SK-N-SH (cell line): ENCODE data around the gene PLXND1. TPM values are rescaled to one million over a fixed set of nuclear protein-coding genes. Genes with fewer than 3 reads are reported as not detected.

Experiments used
- CTCF ChIA-PET: fragments of 300-600, 350-600 bp; formaldehyde crosslinking; extraction: SDS; loops from one replicate; lab custom pipeline; 2021; lab: Yijun Ruan, JAX
- POLR2A ChIA-PET: fragments of 350-600 bp; sonication (Branson Sonifier 250); formaldehyde crosslinking; extraction: SDS; loops from one replicate; lab custom pipeline; 2020; ENCODE audit warnings: antibody characterized with exemption, inconsistent platforms; lab: Yijun Ruan, JAX
- DNase-seq: peaks from one replicate; pipeline ENCODE4 v3.0.0; 2012
- H2AFZ ChIP-seq: fragments of 200-600 bp; sonication (generic); 2 replicates; pipeline ENCODE4 v1.8.1; 2016; ENCODE audit warnings: antibody characterized with exemption, mild to moderate bottlenecking, low read depth
- H3F3A ChIP-seq: fragments of 200-600 bp; sonication (generic); replicated peaks from 2 replicates; pipeline ENCODE3; 2016; ENCODE audit warnings: antibody characterized with exemption, mild to moderate bottlenecking; ENCODE audit not compliant: insufficient read depth
- H3K27ac ChIP-seq, 2 experiments: fragments of 200-500 bp in 1 of 2; fragments of 200-600 bp in 1 of 2; sonication (Bioruptor generic) in 1 of 2; sonication (generic), shearing (Covaris generic) in 1 of 2; 2 replicates each; pipeline versions ENCODE4 v1.5.1 to v1.6.1; 2014 to 2016; ENCODE audit warnings: low read depth in 2 of 2, inconsistent platforms in 1 of 2, low read length in 1 of 2, mild to moderate bottlenecking in 1 of 2, mixed read lengths in 1 of 2
- H3K27me3 ChIP-seq: fragments of 200-600 bp; sonication (generic), shearing (Covaris generic); 2 replicates; pipeline ENCODE4 v1.6.1; 2016; ENCODE audit warnings: mixed run types; ENCODE audit not compliant: insufficient read depth
- H3K36me3 ChIP-seq, 2 experiments: fragments of 200-500 bp in 1 of 2; fragments of 200-600 bp in 1 of 2; sonication (Bioruptor generic) in 1 of 2; sonication (generic) in 1 of 2; replicated peaks in 1 of 2; 2 replicates each; pipeline versions ENCODE3 to v1.5.1; 2014 to 2016; ENCODE audit warnings: low read length in 1 of 2, mild to moderate bottlenecking in 1 of 2; ENCODE audit not compliant: insufficient read depth in 2 of 2, control insufficient read depth in 1 of 2
- H3K4me1 ChIP-seq, 2 experiments: fragments of 200-500 bp in 1 of 2; fragments of 200-600 bp in 1 of 2; sonication (Bioruptor generic) in 1 of 2; sonication (generic), shearing (Covaris generic) in 1 of 2; 2 replicates each; pipeline versions ENCODE4 v1.5.1 to v1.6.1; 2014 to 2016; ENCODE audit warnings: low read depth in 1 of 2, low read length in 1 of 2, mixed run types in 1 of 2; ENCODE audit not compliant: insufficient read depth in 2 of 2, control insufficient read depth in 1 of 2
- H3K4me2 ChIP-seq: fragments of 200-600 bp; sonication (generic), shearing (Covaris generic); 2 replicates; pipeline ENCODE4 v1.6.1; 2017; ENCODE audit warnings: mixed run types
- H3K4me3 ChIP-seq, 2 experiments: fragments of 200-500 bp in 1 of 2; fragments of 200-600 bp in 1 of 2; sonication (Bioruptor generic) in 1 of 2; sonication (generic), shearing (Covaris generic) in 1 of 2; 2 replicates each; pipeline versions ENCODE4 v1.5.1 to v1.8.1; 2014 to 2016; ENCODE audit warnings: low read depth in 2 of 2, inconsistent platforms in 1 of 2, low read length in 1 of 2, mild to moderate bottlenecking in 1 of 2, mixed read lengths in 1 of 2, moderate library complexity in 1 of 2
- H3K79me2 ChIP-seq: fragments of 200-600 bp; sonication (generic); 2 replicates; pipeline ENCODE4 v1.8.1; 2017; ENCODE audit warnings: mild to moderate bottlenecking; ENCODE audit not compliant: insufficient read depth
- H3K9ac ChIP-seq: fragments of 200-600 bp; sonication (generic); 2 replicates; pipeline ENCODE4 v1.6.1; 2017; ENCODE audit warnings: mixed run types
- H3K9me2 ChIP-seq: fragments of 200-600 bp; sonication (generic); 2 replicates; pipeline ENCODE4 v1.6.1; 2017; ENCODE audit warnings: mixed run types
- H3K9me3 ChIP-seq: fragments of 200-600 bp; sonication (generic); 2 replicates; pipeline ENCODE4 v1.6.1; 2017; ENCODE audit warnings: mixed run types, mild to moderate bottlenecking, moderate library complexity
- H4K20me1 ChIP-seq: fragments of 200-600 bp; sonication (generic); 2 replicates; pipeline ENCODE4 v1.6.1; 2017; ENCODE audit warnings: mild to moderate bottlenecking, mixed run types; ENCODE audit not compliant: insufficient read depth
- ELF1 ChIP-seq: IDR thresholded peaks from 2 replicates; pipeline ENCODE4 v1.4.0; 2012
- FOXJ3 ChIP-seq: sonication (generic); formaldehyde crosslinking; IDR thresholded peaks from 2 replicates; pipeline ENCODE4 v1.5.1; 2020; ENCODE audit warnings: mild to moderate bottlenecking, missing genetic modification reagents
- FOXM1 ChIP-seq: IDR thresholded peaks from 2 replicates; pipeline ENCODE4 v1.4.0; 2012; ENCODE audit warnings: low read depth, mild to moderate bottlenecking
- GABPA ChIP-seq: IDR thresholded peaks from 2 replicates; pipeline ENCODE4 v1.4.0; 2012; ENCODE audit warnings: low read depth, mild to moderate bottlenecking
- MEF2A ChIP-seq: IDR thresholded peaks from 2 replicates; pipeline ENCODE4 v1.4.0; 2012; ENCODE audit warnings: low read depth, borderline replicate concordance
- RAD21 ChIP-seq: IDR thresholded peaks from 2 replicates; pipeline ENCODE4 v1.6.1; 2012; ENCODE audit warnings: mild to moderate bottlenecking, low read length
- RFX5 ChIP-seq: IDR thresholded peaks from 2 replicates; pipeline ENCODE4 v1.6.1; 2012; ENCODE audit warnings: mild to moderate bottlenecking, improper control_type of control experiment, low read length
- TEAD4 ChIP-seq: IDR thresholded peaks from 2 replicates; pipeline ENCODE4 v1.4.0; 2012; ENCODE audit warnings: mild to moderate bottlenecking, borderline replicate concordance; ENCODE audit not compliant: insufficient read depth
- YY1 ChIP-seq: IDR thresholded peaks from 2 replicates; pipeline ENCODE4 v1.4.0; 2012; ENCODE audit warnings: low read depth, mild to moderate bottlenecking
- WGBS: methylation state at CpG from one replicate; pipeline ENCODE4 v1.1.6; 2017; ENCODE audit warnings: low lambda C conversion rate; 5-methylcytosine and 5-hydroxymethylcytosine counted together
- polyA plus RNA-seq, 3 experiments: library from polyadenylated mRNA; depleted of rRNA; stranded (reverse); fragments of >200 nt; gene quantifications; 2 replicates each; pipeline ENCODE4 v1.2.3, GENCODE V29; 2012
- TF ChIP-seq, protein P1 (sequence below): fragments of 150-350 bp; IDR thresholded peaks from 2 replicates; pipeline ENCODE4 v1.6.1; 2016; ENCODE audit warnings: mild to moderate bottlenecking, low read depth, low read length
- TF ChIP-seq, protein P2 (sequence below): IDR thresholded peaks from 2 replicates; pipeline ENCODE4 v1.4.0; 2012; ENCODE audit warnings: low read depth, borderline replicate concordance
- TF ChIP-seq, protein P3 (sequence below): IDR thresholded peaks from 2 replicates; pipeline ENCODE4 v1.4.0; 2012; ENCODE audit warnings: low read depth
- TF ChIP-seq, protein P4 (sequence below): fragments of 200-600 bp; sonication (generic); IDR thresholded peaks from 2 replicates; pipeline ENCODE4 v1.6.1; 2017; ENCODE audit warnings: antibody characterized with exemption, mild to moderate bottlenecking, moderate library complexity

Gene PLXND1
- polyA plus RNA-seq, 1 of the 3 experiments (the other 2 are of a cell fraction) = 53.5 TPM

DNA sequence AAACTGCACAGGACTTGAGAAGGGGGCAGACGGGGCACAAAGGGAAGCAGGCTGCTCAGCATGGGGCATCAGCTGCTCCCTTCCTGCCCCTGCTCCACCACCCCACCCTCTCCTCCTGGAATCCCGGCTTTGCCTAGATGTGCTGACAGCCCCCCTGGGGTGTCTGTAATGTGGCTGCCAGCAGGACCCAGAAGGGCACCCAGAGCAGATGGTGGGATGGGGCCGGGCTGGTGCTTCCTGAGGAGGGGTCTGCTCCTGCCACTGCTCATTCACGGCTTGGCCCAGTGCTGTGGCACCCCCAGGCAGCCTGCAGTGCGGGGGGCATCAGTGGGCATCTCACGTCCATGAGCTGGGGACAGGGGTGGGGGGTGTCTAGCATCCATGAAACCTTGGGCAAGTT lies 53.3 kb downstream of the PLXND1 start:
- Histone ChIP-seq H3K4me1 (peaks cover 2 to 35% of the 10 kb centered on the region in 2 experiments), H3K4me3 (no peak overlapping the region), H3K4me2 (no peak overlapping the region), H3K9me3 (no peaks in the 10 kb centered on the region), H3F3A (peaks cover 5% of the 10 kb centered on the region), H3K9me2 (no peaks in the 10 kb centered on the region), H3K36me3 (no peaks in the 10 kb centered on the region), H3K27ac (no peak overlapping the region), H3K27me3 (no peaks in the 10 kb centered on the region), H2AFZ (no peak overlapping the region), H4K20me1 (no peaks in the 10 kb centered on the region), H3K9ac (no peak overlapping the region), H3K79me2 (no peaks in the 10 kb centered on the region)
- TF ChIP-seq, protein P1, sequence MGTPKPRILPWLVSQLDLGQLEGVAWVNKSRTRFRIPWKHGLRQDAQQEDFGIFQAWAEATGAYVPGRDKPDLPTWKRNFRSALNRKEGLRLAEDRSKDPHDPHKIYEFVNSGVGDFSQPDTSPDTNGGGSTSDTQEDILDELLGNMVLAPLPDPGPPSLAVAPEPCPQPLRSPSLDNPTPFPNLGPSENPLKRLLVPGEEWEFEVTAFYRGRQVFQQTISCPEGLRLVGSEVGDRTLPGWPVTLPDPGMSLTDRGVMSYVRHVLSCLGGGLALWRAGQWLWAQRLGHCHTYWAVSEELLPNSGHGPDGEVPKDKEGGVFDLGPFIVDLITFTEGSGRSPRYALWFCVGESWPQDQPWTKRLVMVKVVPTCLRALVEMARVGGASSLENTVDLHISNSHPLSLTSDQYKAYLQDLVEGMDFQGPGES = no peak
- TF ChIP-seq GABPA (no peak), TEAD4 (no peak), YY1 (no peak), FOXJ3 (CRISPR knock-in tag) (no peak), RFX5 (no peak), RAD21 (no peak), MEF2A (no peak)
- TF ChIP-seq, protein P2, sequence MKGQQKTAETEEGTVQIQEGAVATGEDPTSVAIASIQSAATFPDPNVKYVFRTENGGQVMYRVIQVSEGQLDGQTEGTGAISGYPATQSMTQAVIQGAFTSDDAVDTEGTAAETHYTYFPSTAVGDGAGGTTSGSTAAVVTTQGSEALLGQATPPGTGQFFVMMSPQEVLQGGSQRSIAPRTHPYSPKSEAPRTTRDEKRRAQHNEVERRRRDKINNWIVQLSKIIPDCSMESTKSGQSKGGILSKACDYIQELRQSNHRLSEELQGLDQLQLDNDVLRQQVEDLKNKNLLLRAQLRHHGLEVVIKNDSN = no peak
- TF ChIP-seq, protein P3, sequence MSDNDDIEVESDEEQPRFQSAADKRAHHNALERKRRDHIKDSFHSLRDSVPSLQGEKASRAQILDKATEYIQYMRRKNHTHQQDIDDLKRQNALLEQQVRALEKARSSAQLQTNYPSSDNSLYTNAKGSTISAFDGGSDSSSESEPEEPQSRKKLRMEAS = no peak
- CTCF ChIA-PET = interaction anchor here (1.6 to 2.5 kb wide), 2 partner anchors 12 to 63 kb away, joined by 3 to 7 read pairs; no protein-coding TSS in a partner anchor
- WGBS = 90% methylated on average over 1 of the region's 6 CpGs
- POLR2A ChIA-PET = no interaction called here
- no peak for DNase-seq

DNA sequence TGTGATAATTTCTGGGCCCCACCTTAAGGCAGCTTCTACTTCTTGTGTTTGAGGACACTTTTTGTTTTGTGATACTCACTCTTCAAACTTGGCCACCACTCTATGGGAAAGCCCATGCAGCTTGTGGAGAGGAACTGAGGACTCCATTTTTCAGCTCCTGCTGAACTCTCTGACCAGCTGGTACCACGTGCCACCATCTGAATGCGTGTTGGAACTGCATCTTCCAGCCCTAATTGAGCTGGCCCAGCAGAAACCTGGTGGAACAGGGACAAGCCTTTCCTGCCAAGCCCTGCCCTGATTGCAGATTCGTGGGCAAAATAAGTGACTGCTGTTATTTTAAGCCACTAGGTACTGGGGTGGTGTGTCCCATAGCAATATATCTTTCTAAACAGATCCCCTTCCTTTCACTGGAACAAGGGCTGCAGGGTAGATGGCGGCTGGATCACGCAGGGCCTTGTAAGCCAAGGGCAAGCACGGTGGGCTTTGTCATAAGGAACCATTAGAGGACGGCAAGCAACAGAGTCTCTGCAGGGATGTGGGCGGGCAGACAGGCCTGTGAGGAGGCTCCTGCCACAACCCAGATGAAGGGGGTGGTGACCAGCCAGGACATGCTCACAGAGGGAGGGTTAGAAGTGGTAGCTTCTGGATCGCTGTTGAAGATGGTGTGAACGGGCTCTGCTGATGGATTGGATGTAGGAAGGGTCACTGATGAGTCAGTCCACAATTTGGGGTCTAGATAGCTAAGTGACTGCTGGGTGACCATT lies 54.0 kb downstream of the PLXND1 start:
- Histone ChIP-seq H3K27ac (no peak overlapping the region), H3K79me2 (no peaks in the 10 kb centered on the region), H3K36me3 (no peaks in the 10 kb centered on the region), H3K4me2 (no peak overlapping the region), H3K4me3 (no peak overlapping the region), H2AFZ (no peak overlapping the region), H3K9me2 (no peaks in the 10 kb centered on the region), H3K9me3 (no peaks in the 10 kb centered on the region), H3K9ac (no peak overlapping the region), H3F3A (peaks cover 5% of the 10 kb centered on the region), H3K27me3 (no peaks in the 10 kb centered on the region), H4K20me1 (no peaks in the 10 kb centered on the region), H3K4me1 (peaks cover 0 to 28% of the 10 kb centered on the region in 2 experiments; a peak in 3 of 4 replicates)
- POLR2A ChIA-PET = no interaction called here
- CTCF ChIA-PET = interaction anchor here (1.6 kb wide), 1 partner anchor 13 kb away, joined by 3 read pairs; no protein-coding TSS in a partner anchor
- WGBS = 86% methylated on average over 8 of the region's 10 CpGs
- no peak for DNase-seq
- TF ChIP-seq FOXM1 (no peak), RFX5 (no peak), ELF1 (no peak), GABPA (no peak)
- TF ChIP-seq, protein P4, sequence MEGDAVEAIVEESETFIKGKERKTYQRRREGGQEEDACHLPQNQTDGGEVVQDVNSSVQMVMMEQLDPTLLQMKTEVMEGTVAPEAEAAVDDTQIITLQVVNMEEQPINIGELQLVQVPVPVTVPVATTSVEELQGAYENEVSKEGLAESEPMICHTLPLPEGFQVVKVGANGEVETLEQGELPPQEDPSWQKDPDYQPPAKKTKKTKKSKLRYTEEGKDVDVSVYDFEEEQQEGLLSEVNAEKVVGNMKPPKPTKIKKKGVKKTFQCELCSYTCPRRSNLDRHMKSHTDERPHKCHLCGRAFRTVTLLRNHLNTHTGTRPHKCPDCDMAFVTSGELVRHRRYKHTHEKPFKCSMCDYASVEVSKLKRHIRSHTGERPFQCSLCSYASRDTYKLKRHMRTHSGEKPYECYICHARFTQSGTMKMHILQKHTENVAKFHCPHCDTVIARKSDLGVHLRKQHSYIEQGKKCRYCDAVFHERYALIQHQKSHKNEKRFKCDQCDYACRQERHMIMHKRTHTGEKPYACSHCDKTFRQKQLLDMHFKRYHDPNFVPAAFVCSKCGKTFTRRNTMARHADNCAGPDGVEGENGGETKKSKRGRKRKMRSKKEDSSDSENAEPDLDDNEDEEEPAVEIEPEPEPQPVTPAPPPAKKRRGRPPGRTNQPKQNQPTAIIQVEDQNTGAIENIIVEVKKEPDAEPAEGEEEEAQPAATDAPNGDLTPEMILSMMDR = no peak
